LoVo (cell line): ENCODE measurements around the gene KRTAP5-6.
A peak's percentile ranks its signal among the peaks of the same experiment; 100 is the strongest.

Experiments
- DNase-seq: peaks from one replicate; pipeline ENCODE4 v3.0.0-alpha.2; 2016; ENCODE audit warnings: low spot score

The KRTAP5-6 gene

DNA sequence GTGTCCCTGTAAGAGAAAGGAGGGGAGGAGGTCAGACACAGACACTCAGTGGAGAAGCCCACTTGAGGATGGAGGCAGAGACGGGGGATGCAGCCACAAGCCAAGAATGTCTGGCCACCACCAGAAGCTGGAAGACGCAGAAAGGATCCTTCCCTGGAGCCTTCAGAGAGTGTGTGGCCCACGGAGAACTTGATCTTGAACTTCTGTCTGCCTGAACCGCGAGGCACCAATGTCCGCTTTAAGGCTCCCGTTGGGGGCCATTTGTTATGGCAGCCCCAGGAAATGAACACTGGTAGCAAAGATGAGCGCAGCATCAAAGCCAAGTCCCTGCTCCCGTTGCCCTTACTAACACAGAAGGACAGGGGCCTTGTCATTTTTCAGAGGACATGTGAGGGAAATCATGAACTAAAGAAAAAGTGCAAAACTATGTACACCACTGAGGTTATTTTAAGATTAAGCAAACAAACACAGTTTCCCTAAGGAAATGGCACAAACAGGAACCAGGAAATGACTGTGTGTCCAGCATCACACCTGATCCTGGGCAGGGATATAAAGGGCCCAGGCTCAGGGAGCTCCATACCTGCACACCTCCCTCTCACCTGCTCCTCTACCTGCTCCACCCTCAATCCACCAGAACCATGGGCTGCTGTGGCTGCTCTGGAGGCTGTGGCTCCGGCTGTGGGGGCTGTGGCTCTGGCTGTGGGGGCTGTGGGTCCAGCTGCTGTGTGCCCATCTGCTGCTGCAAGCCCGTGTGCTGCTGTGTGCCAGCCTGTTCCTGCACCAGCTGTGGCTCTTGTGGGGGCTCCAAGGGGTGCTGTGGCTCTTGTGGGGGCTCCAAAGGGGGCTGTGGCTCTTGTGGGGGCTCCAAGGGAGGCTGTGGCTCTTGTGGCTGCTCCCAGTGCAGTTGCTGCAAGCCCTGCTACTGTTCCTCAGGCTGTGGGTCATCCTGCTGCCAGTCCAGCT, at the start of gene KRTAP5-6:
Gene KRTAP5-6, plus strand, starts transcription at position 588 of the 963 bp plus-strand sequence. Its CDS starts 51 bp downstream, at position 639.
- no peak for DNase-seq

DNA sequence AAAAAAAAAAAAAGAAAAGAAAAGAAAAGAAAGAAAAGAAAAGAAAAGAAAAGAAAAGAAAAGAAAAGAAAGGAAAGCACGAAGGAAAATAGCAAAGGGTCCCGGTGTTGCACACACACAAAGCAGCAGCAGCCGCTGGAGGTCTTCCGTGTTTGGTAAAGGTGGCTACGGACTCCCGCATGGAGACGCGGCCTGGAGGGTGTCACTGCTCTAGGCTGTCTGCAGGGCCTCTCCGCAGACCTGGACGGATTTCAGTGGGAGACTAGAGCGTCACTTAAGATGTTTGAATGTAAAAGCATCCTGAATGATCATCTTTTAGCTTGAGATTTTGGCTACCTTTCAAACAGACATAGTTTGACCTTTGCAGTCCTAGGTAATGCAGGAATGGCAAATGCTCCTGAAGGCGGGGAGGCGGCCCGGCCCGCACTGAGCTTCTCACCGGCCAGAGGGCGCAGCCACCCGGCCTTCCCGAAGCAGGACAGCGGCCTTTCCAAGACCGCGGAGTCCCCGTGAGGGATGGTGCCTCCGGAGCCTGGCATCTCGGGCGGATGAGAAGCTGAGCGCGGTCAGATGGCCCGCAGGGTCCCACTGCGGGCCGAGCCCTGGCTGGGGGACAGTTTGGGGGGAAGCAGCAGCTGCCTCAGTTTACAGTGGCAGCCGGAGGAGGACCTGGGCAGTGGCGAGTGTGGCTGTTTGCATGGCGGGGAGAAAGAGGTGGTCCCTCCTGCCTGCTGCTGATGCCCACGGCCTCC, 48.9 kb upstream of the KRTAP5-6 start:
- DNase-seq: no peak

- no peak for DNase-seq
These were observed 48.2 kb upstream of the KRTAP5-6 start for GRCh38 chr11:1648653-1649420.

DNA sequence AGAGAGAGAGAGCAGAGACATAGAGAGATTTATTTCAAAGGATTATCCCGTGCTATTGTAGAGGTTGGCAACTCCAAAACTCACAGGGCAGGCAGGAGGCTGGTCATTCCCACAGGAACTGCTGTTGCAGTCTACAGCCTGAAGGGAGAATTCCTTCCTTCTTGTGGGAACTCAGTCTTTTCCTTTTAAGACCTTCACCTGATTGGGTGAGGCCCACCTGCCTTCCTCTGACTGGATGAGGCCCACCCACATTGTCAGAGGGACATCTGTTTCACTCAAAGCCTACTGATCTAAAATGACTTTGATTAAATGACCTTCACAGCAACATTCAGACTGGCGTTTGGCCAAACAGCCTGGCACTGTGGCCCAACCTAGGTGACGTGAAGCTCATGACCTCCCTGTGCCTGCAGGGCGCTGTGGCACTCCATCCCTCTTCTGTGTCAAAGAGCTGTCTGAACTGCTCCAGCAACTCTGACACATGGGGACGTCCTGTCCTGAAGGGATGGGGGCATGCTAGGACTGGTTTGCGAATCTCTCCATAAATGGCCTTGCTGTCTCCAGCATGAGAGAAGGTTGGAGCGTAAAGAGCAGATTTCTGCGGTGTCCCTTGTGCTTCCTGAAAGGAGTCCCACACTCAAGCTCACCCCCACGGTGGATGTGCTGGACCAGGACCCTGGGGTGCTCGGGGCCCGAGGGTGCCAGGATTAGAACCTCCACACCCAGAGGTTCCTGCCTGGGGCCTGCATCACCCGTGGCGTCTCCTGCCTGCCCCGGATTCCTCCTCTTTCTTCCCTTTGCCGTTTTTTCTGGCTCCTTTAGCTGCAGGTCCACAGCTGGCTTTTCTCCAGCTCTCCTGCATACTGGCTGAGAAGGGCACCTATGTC, 46.7 kb upstream of the KRTAP5-6 start:
- DNase-seq: no peak

- DNase-seq: no peak
These were observed 46.1 kb upstream of the KRTAP5-6 start for GRCh38 chr11:1650918-1651262.

DNA sequence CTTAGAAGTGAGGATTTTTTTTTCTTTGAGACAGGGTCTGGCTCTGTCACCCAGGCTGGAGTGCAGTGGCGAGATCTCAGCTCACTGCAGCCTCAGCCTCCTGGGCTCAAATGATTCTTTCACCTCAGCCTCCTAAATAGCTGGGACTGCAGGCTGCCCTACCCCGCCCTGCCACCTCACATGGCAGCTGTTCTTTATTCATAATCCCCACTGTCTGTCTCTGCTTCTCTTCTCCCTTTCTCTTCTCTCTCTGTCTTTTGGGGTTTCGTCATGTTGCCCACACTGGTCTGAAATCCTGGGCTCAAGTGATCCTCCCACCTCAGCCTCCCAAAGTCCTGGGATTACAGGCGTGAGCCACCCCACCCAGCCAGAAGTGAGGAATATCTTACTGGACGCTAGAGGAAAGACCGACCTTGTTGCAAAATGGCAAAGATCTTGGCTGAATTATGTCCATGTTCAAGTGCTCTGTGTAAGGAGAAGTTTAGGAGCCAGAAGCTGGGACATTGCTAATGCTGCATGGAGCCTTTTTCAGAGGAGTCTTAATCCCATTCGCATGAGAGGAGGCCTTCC, 45.5 kb upstream of the KRTAP5-6 start:
- DNase-seq: no peak

DNA sequence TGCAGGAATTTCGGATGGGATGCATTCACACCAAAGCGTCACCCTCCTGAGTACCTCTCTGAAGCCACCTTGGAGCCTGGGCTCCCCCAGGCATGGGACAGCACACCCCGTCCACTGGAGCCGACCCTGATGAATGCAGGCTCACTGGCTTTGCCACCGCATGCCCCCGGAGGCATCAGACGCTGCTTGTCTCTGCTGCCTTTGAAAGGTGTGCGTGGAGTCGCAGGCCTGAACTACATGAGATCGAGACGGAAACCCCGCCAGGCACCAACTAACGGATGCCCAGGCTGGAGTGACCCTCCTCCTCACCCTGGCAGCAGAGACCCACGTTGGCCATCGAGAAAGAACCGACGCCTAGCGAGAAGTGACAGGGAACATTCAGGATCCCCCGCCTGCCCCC, 45.0 kb upstream of the KRTAP5-6 start:
- DNase-seq: no peak

DNA sequence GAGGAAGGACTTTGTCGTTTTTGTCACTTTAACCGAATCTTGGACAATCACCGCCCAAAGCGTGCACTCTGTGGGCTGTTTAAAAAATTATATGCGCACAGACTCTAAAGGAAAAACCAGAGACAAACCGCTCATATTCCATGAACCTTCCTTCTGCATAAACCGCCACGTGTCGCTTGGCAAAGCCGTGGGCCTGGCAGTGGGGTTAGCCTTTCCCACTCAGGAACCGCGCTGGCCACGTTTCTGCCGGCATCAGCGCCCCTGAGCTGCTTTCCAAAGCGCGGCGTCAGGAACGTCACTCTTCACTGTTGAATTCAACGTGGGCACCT, 44.6 kb upstream of the KRTAP5-6 start:
- no peak for DNase-seq

GRCh38 chr11:1652771-1653540, 44.0 kb upstream of the KRTAP5-6 start:
- DNase-seq: peak; percentile 63

GRCh38 chr11:1653541-1654387, 43.2 kb upstream of the KRTAP5-6 start:
- no peak for DNase-seq

DNA sequence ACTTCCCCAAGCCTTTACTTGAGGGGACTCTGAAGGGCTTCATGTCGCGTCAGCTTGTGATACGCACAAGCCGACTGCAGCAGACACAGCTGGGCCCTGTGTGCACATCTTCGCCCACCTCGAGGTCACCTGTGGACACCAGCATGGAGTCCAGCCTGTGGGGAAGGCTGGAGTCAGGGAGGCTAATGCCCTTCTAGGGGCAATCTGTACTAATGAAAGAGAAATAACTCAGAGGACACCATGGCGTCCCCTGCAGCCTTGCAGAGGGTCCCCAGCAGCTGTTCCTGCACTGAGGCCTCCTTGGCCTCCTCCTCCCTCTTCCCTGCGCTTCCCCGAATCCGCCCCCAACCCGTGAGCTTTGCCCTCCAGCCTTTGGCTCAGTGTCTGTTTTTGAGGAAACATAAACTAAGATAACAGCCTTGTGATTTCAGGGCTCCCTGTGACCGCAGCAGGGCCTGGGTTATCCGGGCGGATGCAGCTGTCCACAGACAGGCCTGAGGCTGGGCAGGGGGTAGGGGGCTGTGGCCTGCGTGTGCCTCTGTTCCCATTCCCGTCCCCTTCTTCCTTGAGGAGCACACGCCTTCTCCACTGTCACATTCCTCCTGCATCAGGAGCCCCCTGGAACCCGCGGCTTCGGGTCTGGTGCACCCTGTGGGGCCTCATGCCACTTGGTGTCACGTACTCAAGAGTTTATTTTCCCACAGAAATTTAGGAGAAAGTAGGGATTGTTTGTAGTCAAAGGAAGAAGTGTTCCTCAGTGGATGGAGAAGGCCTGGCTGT, 42.4 kb upstream of the KRTAP5-6 start:
- DNase-seq: no peak

- DNase-seq: no peak
These were observed 41.6 kb upstream of the KRTAP5-6 start for GRCh38 chr11:1655168-1656060.

DNA sequence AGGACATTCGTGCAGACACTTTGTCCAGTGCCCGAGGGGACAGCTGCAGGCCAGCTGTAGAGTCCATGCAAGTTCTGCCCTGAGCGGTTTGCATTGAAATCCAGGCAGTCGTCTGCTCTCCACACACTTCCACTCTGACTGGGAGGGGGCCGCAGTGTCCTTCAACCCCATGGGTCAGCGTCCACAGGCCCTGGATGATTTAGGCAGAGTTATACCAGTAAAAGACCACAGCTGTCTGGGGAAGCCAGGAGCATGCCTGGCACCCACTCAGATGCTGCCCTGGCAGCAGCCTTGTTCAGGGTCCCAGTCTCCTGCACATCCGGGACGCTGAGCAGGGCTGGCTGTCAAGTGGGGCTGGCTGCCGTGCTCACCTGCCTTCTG, 40.9 kb upstream of the KRTAP5-6 start:
- DNase-seq: no peak

DNA sequence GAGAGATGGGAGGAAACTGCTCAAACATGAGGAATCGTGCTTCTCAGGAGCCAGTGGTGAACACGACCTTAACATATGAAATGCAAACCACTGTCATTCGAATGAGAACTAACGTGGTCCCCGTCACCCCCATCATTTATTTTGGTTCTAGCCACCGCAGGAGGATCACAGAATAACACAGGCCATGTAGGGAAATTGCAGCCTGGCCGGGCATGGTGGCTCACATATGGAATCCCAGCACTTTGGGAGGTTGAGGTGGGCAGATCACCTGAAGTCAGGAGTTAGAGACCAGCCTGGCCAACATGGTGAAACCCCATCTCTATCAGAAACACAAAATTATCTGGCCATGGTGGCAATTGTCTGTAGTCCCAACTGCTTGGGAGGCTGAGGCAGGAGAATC, 40.3 kb upstream of the KRTAP5-6 start:
- DNase-seq: no peak

DNA sequence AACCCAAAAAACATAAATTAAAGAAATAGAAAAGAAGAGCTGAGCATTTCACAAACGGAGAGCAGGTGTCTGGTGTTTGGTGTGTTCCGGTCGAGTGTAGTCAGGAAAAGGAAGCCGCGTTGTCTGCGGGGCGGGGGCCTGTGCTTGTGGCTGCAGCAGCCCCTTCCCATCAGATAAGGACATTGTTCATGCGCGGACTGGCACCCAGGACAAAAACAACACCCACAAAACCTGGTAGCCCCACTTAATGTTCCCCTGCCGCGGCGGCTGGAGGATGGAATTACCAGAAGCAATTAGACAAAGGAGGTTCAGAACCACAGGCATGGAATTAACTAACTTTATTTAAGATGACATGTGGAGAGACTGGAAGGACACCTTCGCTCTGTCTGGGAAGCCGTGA, 37.5 kb upstream of the KRTAP5-6 start:
- no peak for DNase-seq

DNA sequence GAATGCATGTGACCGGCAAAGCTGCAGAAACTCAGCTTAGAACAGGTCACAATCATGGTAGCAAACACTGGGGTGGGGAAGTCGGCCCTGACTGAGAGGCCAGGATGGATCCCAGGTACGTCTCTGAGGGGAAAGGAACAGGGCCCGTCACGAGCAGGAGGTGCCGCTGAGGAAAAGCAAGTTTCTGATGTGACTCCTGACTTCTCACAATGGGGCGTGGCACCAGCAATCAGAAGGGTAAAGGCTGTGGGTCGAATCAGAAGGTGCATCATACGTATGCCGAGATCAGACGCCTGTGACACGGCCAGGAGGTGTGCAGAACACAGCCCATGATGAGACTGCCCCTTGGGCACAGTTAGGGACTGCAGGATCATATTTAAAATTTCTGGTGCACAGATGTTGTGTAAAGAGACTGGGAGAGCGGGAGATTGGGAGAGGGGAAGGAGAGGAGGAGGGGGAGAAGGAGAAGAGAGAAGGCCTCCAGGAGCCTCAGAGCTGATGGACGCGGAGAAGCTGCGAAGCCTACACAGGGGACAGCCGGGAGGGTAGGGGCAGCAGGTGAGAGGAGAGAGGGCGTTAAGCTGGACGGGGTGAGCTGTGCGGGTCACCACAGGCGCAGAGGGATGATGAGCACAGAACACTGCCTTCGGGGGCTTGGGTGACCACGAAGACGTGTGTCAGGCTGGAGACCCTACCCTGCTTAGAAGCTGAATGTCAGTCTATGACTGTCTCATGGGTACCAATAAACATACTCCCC, 36.7 kb upstream of the KRTAP5-6 start:
- DNase-seq: no peak
